GM11168 (cell line): Measurements from ENCODE around the gene SUZ12.
"Not testable (repeated sequence)": the region's sequence is repeated elsewhere in the genome, so short reads cannot be mapped to it uniquely, and the experiment has no call there.

Source experiments
- in situ Hi-C: fragments of 300-500 bp; cut with MboI; formaldehyde crosslinking; loops from one replicate; pipeline ENCODE4 v1.12.0; 2022; ENCODE audit warnings: low sequenced_read_pairs; ENCODE audit not compliant: unreplicated experiment

SUZ12 gene

GRCh38 chr17:32027271-32027670, 90.5 kb downstream of the SUZ12 start:
- in situ Hi-C loops, result loop anchor here (10.0 kb wide), 1 partner anchor 982 kb away; no protein-coding TSS in a partner anchor

- in situ Hi-C loops, result no loop called here
Observed at GRCh38 chr17:32033223-32033622, 96.4 kb downstream of the SUZ12 start.

GRCh38 chr17:32033812-32034211, 97.0 kb downstream of the SUZ12 start:
- in situ Hi-C loops, result not testable (repeated sequence)

- in situ Hi-C loops, result not testable (repeated sequence)
Observed at GRCh38 chr17:32040246-32040645, 103.4 kb downstream of the SUZ12 start.

- in situ Hi-C loops, result not testable (repeated sequence)
Observed at GRCh38 chr17:32041306-32041875, 104.6 kb downstream of the SUZ12 start.

- in situ Hi-C loops, result not testable (repeated sequence)
Observed at GRCh38 chr17:32042266-32042665, 105.5 kb downstream of the SUZ12 start.

GRCh38 chr17:32045611-32046010, 108.8 kb downstream of the SUZ12 start:
- in situ Hi-C loops, result not testable (repeated sequence)

- in situ Hi-C loops, result not testable (repeated sequence)
Observed at GRCh38 chr17:32047663-32048062, 110.9 kb downstream of the SUZ12 start.
